Measurements from ENCODE around the gene SP5.

DNA sequence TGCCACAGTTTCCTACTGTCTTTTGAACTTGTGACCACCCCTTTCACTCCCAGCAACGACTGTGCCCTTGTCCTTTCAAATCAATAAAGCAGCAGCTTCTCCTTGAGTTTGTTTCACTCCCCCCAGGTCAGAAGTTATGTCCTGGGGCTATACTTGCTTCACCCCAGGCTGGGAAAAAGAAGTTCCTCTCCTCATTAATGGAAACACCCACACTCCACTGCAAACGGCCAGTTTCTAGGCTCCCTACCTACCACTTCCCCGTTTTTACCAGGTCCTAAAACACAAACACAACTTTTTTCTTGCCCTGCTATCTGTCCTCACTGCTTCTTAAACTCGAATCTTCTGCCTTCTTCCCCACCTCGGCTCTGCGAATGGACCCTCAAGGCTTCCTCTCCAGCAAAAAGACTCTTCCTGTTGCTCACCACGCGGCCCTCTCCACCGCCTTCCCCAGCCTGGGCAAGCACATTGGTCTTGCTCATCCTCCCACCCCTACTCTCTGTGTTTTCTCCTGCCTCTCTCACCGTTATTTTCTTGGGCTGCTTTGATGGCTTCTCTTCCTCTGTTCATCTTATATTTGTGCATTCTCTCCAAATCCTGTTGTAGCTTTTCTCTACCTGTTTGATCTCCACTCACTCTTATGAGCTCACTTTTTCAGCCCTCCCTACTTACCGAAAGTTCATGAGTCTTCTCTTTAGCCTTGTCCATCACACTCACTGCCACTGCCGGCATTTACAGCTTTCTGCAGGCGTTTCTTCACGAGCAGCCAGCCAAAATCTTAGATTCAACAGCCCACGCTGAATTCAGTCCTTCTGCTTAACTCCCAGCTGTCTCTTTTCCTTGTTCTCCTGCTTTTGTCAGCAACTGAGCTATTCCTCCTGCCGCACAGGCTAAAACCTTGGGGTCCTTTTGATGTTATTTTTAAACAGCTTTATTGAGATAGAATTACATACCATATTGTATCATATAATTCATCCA, 7.0 kb upstream of the SP5 start:
- TF ChIP-seq CTCF (conservative IDR thresholded peaks at IDR 0.05; ENCODE audit: low read depth, low read length) (no peak), POLR2A (IDR thresholded peaks at IDR 0.05; ENCODE audit: low read depth, low read length) (no peak), RFX5 (IDR thresholded peaks at IDR 0.05; ENCODE audit: low read depth, low read length) (no peak), CHD1 (IDR thresholded peaks at IDR 0.05; ENCODE audit: low read depth, low read length) (no peak), RAD21 (IDR thresholded peaks at IDR 0.05; ENCODE audit: low read length) (no peak), MXI1 (IDR thresholded peaks at IDR 0.05; ENCODE audit: borderline replicate concordance, low read depth, low read length) (no peak), MAZ (IDR thresholded peaks at IDR 0.05; ENCODE audit: borderline replicate concordance, low read depth, low read length) (no peak), CEBPB (IDR thresholded peaks at IDR 0.05; ENCODE audit: low read depth, low read length) (no peak), BHLHE40 (IDR thresholded peaks at IDR 0.05; ENCODE audit: low read depth, low read length) (no peak), NFE2L2 (IDR thresholded peaks at IDR 0.05; ENCODE audit: low read depth, low read length) (no peak), SMC3 (IDR thresholded peaks at IDR 0.05; ENCODE audit: low read depth, low read length) (no peak), FOS (IDR thresholded peaks at IDR 0.05; ENCODE audit: low read depth, low read length) (no peak)
- TF ChIP-seq, protein P1, sequence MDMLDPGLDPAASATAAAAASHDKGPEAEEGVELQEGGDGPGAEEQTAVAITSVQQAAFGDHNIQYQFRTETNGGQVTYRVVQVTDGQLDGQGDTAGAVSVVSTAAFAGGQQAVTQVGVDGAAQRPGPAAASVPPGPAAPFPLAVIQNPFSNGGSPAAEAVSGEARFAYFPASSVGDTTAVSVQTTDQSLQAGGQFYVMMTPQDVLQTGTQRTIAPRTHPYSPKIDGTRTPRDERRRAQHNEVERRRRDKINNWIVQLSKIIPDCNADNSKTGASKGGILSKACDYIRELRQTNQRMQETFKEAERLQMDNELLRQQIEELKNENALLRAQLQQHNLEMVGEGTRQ (IDR thresholded peaks at IDR 0.05; ENCODE audit: low read depth, low read length): no peak
- TF ChIP-seq, protein P2, sequence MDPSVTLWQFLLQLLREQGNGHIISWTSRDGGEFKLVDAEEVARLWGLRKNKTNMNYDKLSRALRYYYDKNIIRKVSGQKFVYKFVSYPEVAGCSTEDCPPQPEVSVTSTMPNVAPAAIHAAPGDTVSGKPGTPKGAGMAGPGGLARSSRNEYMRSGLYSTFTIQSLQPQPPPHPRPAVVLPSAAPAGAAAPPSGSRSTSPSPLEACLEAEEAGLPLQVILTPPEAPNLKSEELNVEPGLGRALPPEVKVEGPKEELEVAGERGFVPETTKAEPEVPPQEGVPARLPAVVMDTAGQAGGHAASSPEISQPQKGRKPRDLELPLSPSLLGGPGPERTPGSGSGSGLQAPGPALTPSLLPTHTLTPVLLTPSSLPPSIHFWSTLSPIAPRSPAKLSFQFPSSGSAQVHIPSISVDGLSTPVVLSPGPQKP (IDR thresholded peaks at IDR 0.05; ENCODE audit: borderline replicate concordance, low read depth, low read length): no peak
